Activated CD8-positive, alpha-beta T cell treated with anti-CD3 and anti-CD28 coated beads for 36 hours (primary cell): ENCODE data around the gene FKBP7. TPM values are rescaled to one million over a fixed set of nuclear protein-coding genes. Genes with fewer than 3 reads are reported as not detected.
A peak's percentile ranks its signal among the peaks of the same experiment; 100 is the strongest.

Source experiments
- ATAC-seq: fragments of 200-7000 bp; cut with Tn5 transposase; one replicate; pipeline ENCODE4 v1.10.0; 2021; ENCODE audit warnings: mild to moderate bottlenecking, moderate library complexity
- CTCF ChIA-PET: fragments of 350-600 bp; sonication (Branson Sonifier 250); formaldehyde crosslinking; loops from one replicate; lab custom pipeline; 2021; ENCODE audit warnings: antibody characterized with exemption; lab: Charles Lee
- POLR2A ChIA-PET: fragments of 350-600 bp; sonication (Branson Sonifier 250); formaldehyde crosslinking; loops from one replicate; lab custom pipeline; 2021; ENCODE audit warnings: antibody characterized with exemption; lab: Charles Lee
- DNase-seq: peaks from one replicate; pipeline ENCODE4 v3.0.0-alpha.2; 2020
- H3K27ac Mint-ChIP-seq: one replicate; pipeline ENCODE4 v1.8.0; 2021; ENCODE audit warnings: mild to moderate bottlenecking, mixed read lengths
- H3K27me3 Mint-ChIP-seq: one replicate; pipeline ENCODE4 v1.8.0; 2021; ENCODE audit warnings: mixed read lengths
- H3K36me3 Mint-ChIP-seq: one replicate; pipeline ENCODE4 v1.8.0; 2021; ENCODE audit warnings: low read depth, mixed read lengths
- H3K4me1 Mint-ChIP-seq: one replicate; pipeline ENCODE4 v1.8.0; 2021; ENCODE audit warnings: low read depth, mixed read lengths
- H3K4me3 Mint-ChIP-seq: one replicate; pipeline ENCODE4 v1.8.0; 2021; ENCODE audit warnings: mild to moderate bottlenecking, moderate library complexity, mixed read lengths
- H3K9me3 Mint-ChIP-seq: one replicate; pipeline ENCODE4 v1.8.0; 2021; ENCODE audit warnings: mixed read lengths
- CTCF ChIP-seq: fragments of 200-600 bp; IDR thresholded peaks from one replicate; pipeline ENCODE4 v1.8.0; 2022; ENCODE audit warnings: antibody characterized with exemption, mild to moderate bottlenecking
- intact Hi-C: fragments of 100-400 bp; cut with micrococcal nuclease; formaldehyde crosslinking; loops from one replicate; pipeline ENCODE4 v1.10.0; 2022
- total RNA-seq, 2 experiments: library from RNA; stranded (reverse); gene quantifications; one replicate each; pipeline ENCODE4 v1.2.3, GENCODE V29; 2021

Gene FKBP7
- total RNA-seq, 2 experiments from 2014 or later: 2.1 to 3.0 TPM

GRCh38 chr2:178422097-178422496 is 56.3 kb downstream of the FKBP7 start:
- ATAC-seq (no peak), DNase-seq (no peak)
- intact Hi-C loops: no loop called here
- Mint-ChIP-seq H3K9me3 (peaks cover 13% of the 10 kb centered on the region), H3K36me3 (peaks cover 43% of the 10 kb centered on the region), H3K4me3 (no peak overlapping the region), H3K4me1 (no peaks in the 10 kb centered on the region), H3K27me3 (no peaks in the 10 kb centered on the region), H3K27ac (no peak overlapping the region)
- no peak for TF ChIP-seq CTCF
- ChIA-PET CTCF (interaction anchor here (1.4 to 2.3 kb wide), 2 partner anchors 7 to 22 kb away, joined by 6 to 13 read pairs; no protein-coding TSS in a partner anchor), POLR2A (no interaction called here)

- H3K36me3 Mint-ChIP-seq: peaks cover 29% of the 10 kb centered on the region
- POLR2A ChIA-PET: interaction anchor here (0.6 kb wide), 1 partner anchor 1157 kb away, joined by 3 read pairs; no protein-coding TSS in a partner anchor
Observed at GRCh38 chr2:178420463-178420999, 57.9 kb downstream of the FKBP7 start.

GRCh38 chr2:178419123-178419522 is 59.3 kb downstream of the FKBP7 start:
- Mint-ChIP-seq H3K36me3 (peaks cover 18% of the 10 kb centered on the region), H3K4me1 (peaks cover 9% of the 10 kb centered on the region), H3K27me3 (no peaks in the 10 kb centered on the region), H3K27ac (no peak overlapping the region), H3K9me3 (no peaks in the 10 kb centered on the region), H3K4me3 (no peak overlapping the region)
- POLR2A ChIA-PET: interaction anchor here (0.6 to 0.7 kb wide), 2 partner anchors 14 to 210 kb away, joined by 3 read pairs; no protein-coding TSS in a partner anchor
- no peak for TF ChIP-seq CTCF
- no peak for ATAC-seq
- no peak for DNase-seq
- intact Hi-C loops: no loop called here
- CTCF ChIA-PET: interaction anchor here (1.0 to 9.3 kb wide), 11 partner anchors 13 to 309 kb away, joined by 3 to 154 read pairs (median 4); partner anchors contain the start of genes PRKRA and RBM45

More at GRCh38 chr2:178420463-178420999, 57.9 kb downstream of the FKBP7 start:
- ATAC-seq (no peak), DNase-seq (no peak)
- Mint-ChIP-seq H3K4me3 (no peak overlapping the region), H3K27ac (peak overlapping the region; percentile 26), H3K27me3 (no peaks in the 10 kb centered on the region), H3K9me3 (peaks cover 6% of the 10 kb centered on the region), H3K4me1 (peaks cover 4% of the 10 kb centered on the region)
- TF ChIP-seq CTCF: no peak
- CTCF ChIA-PET: interaction anchor here (0.8 to 9.3 kb wide), 2 partner anchors 23 to 25 kb away, joined by 4 to 154 read pairs; no protein-coding TSS in a partner anchor
- intact Hi-C loops: no loop called here

- Mint-ChIP-seq H3K4me1 (peaks cover 9% of the 10 kb centered on the region), H3K36me3 (peaks cover 13% of the 10 kb centered on the region), H3K4me3 (no peak overlapping the region), H3K27ac (no peak overlapping the region), H3K9me3 (no peaks in the 10 kb centered on the region), H3K27me3 (no peaks in the 10 kb centered on the region)
- ChIA-PET CTCF (interaction anchor here (1.0 to 9.3 kb wide), 9 partner anchors 13 to 308 kb away, joined by 3 to 154 read pairs (median 4); partner anchors contain the start of gene PRKRA), POLR2A (interaction anchor here (0.6 to 0.7 kb wide), 2 partner anchors 13 to 211 kb away, joined by 3 read pairs; no protein-coding TSS in a partner anchor)
- no peak for ATAC-seq
- DNase-seq: no peak
- intact Hi-C loops: no loop called here
- TF ChIP-seq CTCF: no peak
Observed at GRCh38 chr2:178418426-178418825, 60.0 kb downstream of the FKBP7 start.

GRCh38 chr2:178417916-178418315 is 60.5 kb downstream of the FKBP7 start:
- no peak for ATAC-seq
- TF ChIP-seq CTCF: no peak
- Mint-ChIP-seq H3K27me3 (no peaks in the 10 kb centered on the region), H3K4me1 (peaks cover 9% of the 10 kb centered on the region), H3K27ac (no peak overlapping the region), H3K9me3 (no peaks in the 10 kb centered on the region), H3K4me3 (no peak overlapping the region), H3K36me3 (peaks cover 12% of the 10 kb centered on the region)
- POLR2A ChIA-PET: no interaction called here
- intact Hi-C loops: no loop called here
- CTCF ChIA-PET: interaction anchor here (1.9 to 9.3 kb wide), 3 partner anchors 23 to 307 kb away, joined by 4 to 154 read pairs (median 7); partner anchors contain the start of gene PRKRA
- no peak for DNase-seq
